ENCODE results near the gene ANKRD24.
A peak's percentile ranks its signal among the peaks of the same experiment; 100 is the strongest.
"Not testable (repeated sequence)": the region's sequence is repeated elsewhere in the genome, so short reads cannot be mapped to it uniquely, and the experiment has no call there.

Gene ANKRD24

GRCh38 chr19:4186087-4186993 lies 3.9 kb downstream of the ANKRD24 start:
- ATAC-seq (ENCODE audit: insufficient read depth, low read depth), result peak; percentile 74
- DNase-seq, result peak; percentile 85
- Histone ChIP-seq H3K79me2 (ENCODE audit: insufficient read depth, low read length) (peaks cover 13% of the 10 kb centered on the region), H3K36me3 (ENCODE audit: insufficient read depth, low read length) (peaks cover 4% of the 10 kb centered on the region; the same call in 1 of the 2 replicates), H4K20me1 (ENCODE audit: insufficient read depth, low read length) (no peaks in the 10 kb centered on the region; the same call in 1 of the 2 replicates), H3K9ac (ENCODE audit: low read depth, low read length) (0 out of 2 replicates have a peak overlapping the region, but pooled peaks have one; percentile 12), H3K27me3 (ENCODE audit: insufficient read depth, low read length, poor library complexity) (no peaks in the 10 kb centered on the region), H3K4me1 (ENCODE audit: insufficient read depth, low read length) (peaks cover 16% of the 10 kb centered on the region), H3K4me3 (ENCODE audit: low read depth in 1 of 2, low read length in 2 of 2) (no peak overlapping the region), H3K9me3 (ENCODE audit: insufficient read depth, low read length, severe bottlenecking) (no peaks in the 10 kb centered on the region), H3K4me2 (ENCODE audit: insufficient read depth, low read length) (no peak overlapping the region), H2AFZ (ENCODE audit: low read depth, low read length) (peak overlapping the region; percentile 53; the same call in 1 of the 2 replicates), H3K27ac (ENCODE audit: low read length) (no peak overlapping the region)
- TF ChIP-seq CTCF (IDR thresholded peaks at IDR 0.05; ENCODE audit: borderline replicate concordance, extremely low read depth, low read length, poor library complexity, severe bottlenecking) (peak; percentile 93), EZH2 (IDR thresholded peaks at IDR 0.05; ENCODE audit: borderline replicate concordance, low read depth, low read length, severe bottlenecking) (no peak)

GRCh38 chr19:4187313-4188122 lies 5.0 kb downstream of the ANKRD24 start:
- H3K9ac ChIP-seq (ENCODE audit: low read depth, low read length), result no peak overlapping the region
- ATAC-seq (ENCODE audit: insufficient read depth, low read depth), result no peak

GRCh38 chr19:4189641-4190040 lies 7.2 kb downstream of the ANKRD24 start:
- no peaks in the 10 kb centered on the region for H4K20me1 ChIP-seq (ENCODE audit: insufficient read depth, low read length)

More at GRCh38 chr19:4187313-4188122, 5.0 kb downstream of the ANKRD24 start:
- Histone ChIP-seq H3K79me2 (ENCODE audit: insufficient read depth, low read length) (peaks cover 3% of the 10 kb centered on the region), H3K36me3 (ENCODE audit: insufficient read depth, low read length) (no peaks in the 10 kb centered on the region), H3K27me3 (ENCODE audit: insufficient read depth, low read length, poor library complexity) (no peaks in the 10 kb centered on the region), H3K4me2 (ENCODE audit: insufficient read depth, low read length) (no peak overlapping the region), H2AFZ (ENCODE audit: low read depth, low read length) (no peak overlapping the region), H3K4me3 (ENCODE audit: low read depth in 1 of 2, low read length in 2 of 2) (no peak overlapping the region), H3K4me1 (ENCODE audit: insufficient read depth, low read length) (peaks cover 10% of the 10 kb centered on the region), H3K27ac (ENCODE audit: low read length) (no peak overlapping the region), H3K9me3 (ENCODE audit: insufficient read depth, low read length, severe bottlenecking) (no peaks in the 10 kb centered on the region), H4K20me1 (ENCODE audit: insufficient read depth, low read length) (no peaks in the 10 kb centered on the region)
- TF ChIP-seq EZH2 (IDR thresholded peaks at IDR 0.05; ENCODE audit: borderline replicate concordance, low read depth, low read length, severe bottlenecking) (no peak), CTCF (IDR thresholded peaks at IDR 0.05; ENCODE audit: borderline replicate concordance, extremely low read depth, low read length, poor library complexity, severe bottlenecking) (no peak)
- DNase-seq, result no peak

GRCh38 chr19:4192537-4192936 lies 10.0 kb downstream of the ANKRD24 start:
- not testable (repeated sequence) for H2AFZ ChIP-seq (ENCODE audit: low read depth, low read length); H3K9me3 ChIP-seq (ENCODE audit: insufficient read depth, low read length, severe bottlenecking); H3K27me3 ChIP-seq (ENCODE audit: insufficient read depth, low read length, poor library complexity); H3K4me3 ChIP-seq (ENCODE audit: low read depth in 1 of 2, low read length in 2 of 2); H3K4me1 ChIP-seq (ENCODE audit: insufficient read depth, low read length); H3K79me2 ChIP-seq (ENCODE audit: insufficient read depth, low read length); H3K9ac ChIP-seq (ENCODE audit: low read depth, low read length); H3K4me2 ChIP-seq (ENCODE audit: insufficient read depth, low read length); H4K20me1 ChIP-seq (ENCODE audit: insufficient read depth, low read length); H3K36me3 ChIP-seq (ENCODE audit: insufficient read depth, low read length); H3K27ac ChIP-seq (ENCODE audit: low read length); ATAC-seq (ENCODE audit: insufficient read depth, low read depth); DNase-seq

More at GRCh38 chr19:4189641-4190040, 7.2 kb downstream of the ANKRD24 start:
- H3K4me1 ChIP-seq (ENCODE audit: insufficient read depth, low read length), result no peaks in the 10 kb centered on the region; the same call in none of the 2 replicates
- ATAC-seq (ENCODE audit: insufficient read depth, low read depth) (no peak), DNase-seq (no peak)
- no peak overlapping the region for H3K9ac ChIP-seq (ENCODE audit: low read depth, low read length)
- no peaks in the 10 kb centered on the region for H3K79me2 ChIP-seq (ENCODE audit: insufficient read depth, low read length)
- H3K4me2 ChIP-seq (ENCODE audit: insufficient read depth, low read length), result no peak overlapping the region
- no peaks in the 10 kb centered on the region for H3K36me3 ChIP-seq (ENCODE audit: insufficient read depth, low read length)
- no peak overlapping the region for H3K4me3 ChIP-seq (ENCODE audit: low read depth in 1 of 2, low read length in 2 of 2)
- TF ChIP-seq EZH2 (IDR thresholded peaks at IDR 0.05; ENCODE audit: borderline replicate concordance, low read depth, low read length, severe bottlenecking), result no peak
- H3K27ac ChIP-seq (ENCODE audit: low read length), result no peak overlapping the region
- no peaks in the 10 kb centered on the region for H3K27me3 ChIP-seq (ENCODE audit: insufficient read depth, low read length, poor library complexity)
- H3K9me3 ChIP-seq (ENCODE audit: insufficient read depth, low read length, severe bottlenecking), result no peaks in the 10 kb centered on the region
- H2AFZ ChIP-seq (ENCODE audit: low read depth, low read length), result no peak overlapping the region
